Measurements from ENCODE around the gene MAPRE2. TPM values are rescaled to one million over a fixed set of nuclear protein-coding genes. Genes with fewer than 3 reads are reported as not detected.
A peak's percentile ranks its signal among the peaks of the same experiment; 100 is the strongest.

MAPRE2 gene
- total and polyA plus RNA-seq, 2 of the 13 experiments (the other 11 are each of a cell fraction or from before 2014, with no cell fraction given): 34.5 to 67.9 TPM

- TF ChIP-seq CBX2 (IDR thresholded peaks at IDR 0.05; ENCODE audit: low read depth, low read length) (no peak), CBX2 (CRISPR knock-in tag; IDR thresholded peaks at IDR 0.05; ENCODE audit: low read depth) (no peak), HNRNPK (IDR thresholded peaks at IDR 0.05; ENCODE audit: low read depth, low read length, poor library complexity, severe bottlenecking) (no peak), TMF1 (CRISPR knock-in tag; IDR thresholded peaks at IDR 0.05; ENCODE audit: low read depth) (no peak), ZFP91 (CRISPR knock-in tag; IDR thresholded peaks at IDR 0.05; ENCODE audit: borderline replicate concordance) (no peak)
These were observed 98.3 kb downstream of the MAPRE2 start (continued) for GRCh38 chr18:35139517-35139916.

- H3K4me3 ChIP-seq (replicated peaks in 1 of 3; ENCODE audit: insufficient read depth in 1 of 3, low read depth in 2 of 3, low read length in 3 of 3): no peak overlapping the region
- H2AFZ ChIP-seq (ENCODE audit: low read length): no peak overlapping the region
- ATAC-seq (no peak), FAIRE-seq (no peak), DNase-seq (ENCODE audit: low spot score) (no peak)
- no peak overlapping the region for H3K4me2 ChIP-seq (ENCODE audit: low read depth, low read length)
- H3K9me3 ChIP-seq (ENCODE audit: low read length): no peaks in the 10 kb centered on the region
- ChIA-PET POLR2A (no interaction called here), CTCF (ENCODE audit: low intra/inter-chr PET ratio, low total read pairs) (no interaction called here)
- H4K20me1 ChIP-seq (ENCODE audit: insufficient read depth, low read length): no peaks in the 10 kb centered on the region
- H3K36me3 ChIP-seq (replicated peaks in 1 of 2; ENCODE audit: control insufficient read depth in 1 of 2, insufficient read depth in 2 of 2, low read length in 2 of 2): peaks cover 17 to 40% of the 10 kb centered on the region in 2 experiments; a peak in 4 of 5 replicates
- intact Hi-C loops (cut with micrococcal nuclease; ENCODE audit: unreplicated experiment) (loop anchor here (10.0 kb wide), 1 partner anchor 96 kb away; the partner anchor contains the start of gene MAPRE2), in situ Hi-C loops (cut with HindIII; ENCODE audit: extremely low pct_ligation_motif_present, low pct_unique_long_range_greater_than_20kb) (loop anchor here (5.0 to 25.0 kb wide), 2 partner anchors 129 to 259 kb away; no protein-coding TSS in a partner anchor)
- no peak for TF ChIP-seq ZSCAN12 (CRISPR knock-in tag; IDR thresholded peaks at IDR 0.05)
- TF ChIP-seq BCLAF1 (IDR thresholded peaks at IDR 0.05): no peak
- TF ChIP-seq TFDP2 (CRISPR knock-in tag; IDR thresholded peaks at IDR 0.05): no peak
- H3K79me2 ChIP-seq (ENCODE audit: insufficient read depth, low read length): no peaks in the 10 kb centered on the region
- 96% methylated on average over 4 of the region's 4 CpGs for WGBS (ENCODE audit: low lambda C conversion rate)
- 0 out of 2 replicates have a peak, but pooled peaks cover 17% of the 10 kb centered on the region for H3K4me1 ChIP-seq (ENCODE audit: insufficient read depth, low read length)
- no peak overlapping the region for H3K27ac ChIP-seq (ENCODE audit: extremely low read length, insufficient read depth, low read length)
- H3K27me3 ChIP-seq (ENCODE audit: control insufficient read depth in 1 of 2, insufficient read depth in 2 of 2, low read length in 2 of 2): no peaks in the 10 kb centered on the region
- TSS peak; percentile 22 for BruUV-seq (replicated peaks)
- no peak overlapping the region for H3K9ac ChIP-seq (ENCODE audit: insufficient read depth, low read depth, low read length)
These were observed 99.9 kb downstream of the MAPRE2 start for GRCh38 chr18:35141077-35141476.

Data from HepG2 (cell line).